22Rv1 (cell line): ENCODE measurements around the gene LFNG.

Experiments used
- H3K27ac ChIP-seq: fragments of 450-650 bp; 2 replicates; pipeline ENCODE4 v1.5.1; 2017
- ZFX ChIP-seq: fragments of 450-650 bp; IDR thresholded peaks from 2 replicates; pipeline ENCODE4 v1.6.1; 2017; ENCODE audit warnings: antibody characterized with exemption, borderline replicate concordance
- TF ChIP-seq, protein P1 (sequence below): fragments of 450-650 bp; IDR thresholded peaks from 2 replicates; pipeline ENCODE4 v1.5.1; 2017; ENCODE audit warnings: mild to moderate bottlenecking

The LFNG gene

DNA sequence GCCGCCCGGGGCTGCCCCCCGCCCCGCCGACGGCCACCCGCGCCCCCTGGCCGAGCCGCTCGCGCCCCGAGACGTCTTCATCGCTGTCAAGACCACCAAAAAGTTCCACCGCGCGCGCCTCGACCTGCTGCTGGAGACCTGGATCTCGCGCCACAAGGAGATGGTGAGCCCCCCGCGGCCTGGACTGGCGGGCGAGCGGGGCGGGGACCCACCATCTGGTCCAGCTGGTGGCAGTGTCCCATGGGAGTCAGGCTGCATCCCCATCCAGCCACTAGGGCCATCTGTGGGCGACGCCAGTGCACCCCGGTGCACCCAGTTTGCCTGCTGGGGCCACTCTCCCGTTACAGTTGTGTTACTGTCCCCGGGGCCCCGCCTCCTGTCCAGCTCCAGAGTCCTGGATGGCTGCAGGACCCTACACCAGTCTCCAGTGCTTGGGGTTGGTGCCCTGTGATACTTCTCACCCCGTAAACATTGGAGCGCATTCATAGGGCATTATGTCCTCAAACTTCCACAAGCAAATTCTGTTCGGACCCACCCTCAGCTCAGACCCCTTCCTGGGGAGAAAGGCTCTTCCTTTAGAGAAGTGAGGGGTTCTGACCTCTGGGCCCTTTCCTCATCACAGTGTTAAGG lies 672 bp downstream of the LFNG start:
- H3K27ac ChIP-seq: peak overlapping the region; percentile 48
- no peak for TF ChIP-seq ZFX
- TF ChIP-seq, protein P1, sequence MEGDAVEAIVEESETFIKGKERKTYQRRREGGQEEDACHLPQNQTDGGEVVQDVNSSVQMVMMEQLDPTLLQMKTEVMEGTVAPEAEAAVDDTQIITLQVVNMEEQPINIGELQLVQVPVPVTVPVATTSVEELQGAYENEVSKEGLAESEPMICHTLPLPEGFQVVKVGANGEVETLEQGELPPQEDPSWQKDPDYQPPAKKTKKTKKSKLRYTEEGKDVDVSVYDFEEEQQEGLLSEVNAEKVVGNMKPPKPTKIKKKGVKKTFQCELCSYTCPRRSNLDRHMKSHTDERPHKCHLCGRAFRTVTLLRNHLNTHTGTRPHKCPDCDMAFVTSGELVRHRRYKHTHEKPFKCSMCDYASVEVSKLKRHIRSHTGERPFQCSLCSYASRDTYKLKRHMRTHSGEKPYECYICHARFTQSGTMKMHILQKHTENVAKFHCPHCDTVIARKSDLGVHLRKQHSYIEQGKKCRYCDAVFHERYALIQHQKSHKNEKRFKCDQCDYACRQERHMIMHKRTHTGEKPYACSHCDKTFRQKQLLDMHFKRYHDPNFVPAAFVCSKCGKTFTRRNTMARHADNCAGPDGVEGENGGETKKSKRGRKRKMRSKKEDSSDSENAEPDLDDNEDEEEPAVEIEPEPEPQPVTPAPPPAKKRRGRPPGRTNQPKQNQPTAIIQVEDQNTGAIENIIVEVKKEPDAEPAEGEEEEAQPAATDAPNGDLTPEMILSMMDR: 0 out of 2 replicates have a peak, but pooled peaks have one; percentile 10

DNA sequence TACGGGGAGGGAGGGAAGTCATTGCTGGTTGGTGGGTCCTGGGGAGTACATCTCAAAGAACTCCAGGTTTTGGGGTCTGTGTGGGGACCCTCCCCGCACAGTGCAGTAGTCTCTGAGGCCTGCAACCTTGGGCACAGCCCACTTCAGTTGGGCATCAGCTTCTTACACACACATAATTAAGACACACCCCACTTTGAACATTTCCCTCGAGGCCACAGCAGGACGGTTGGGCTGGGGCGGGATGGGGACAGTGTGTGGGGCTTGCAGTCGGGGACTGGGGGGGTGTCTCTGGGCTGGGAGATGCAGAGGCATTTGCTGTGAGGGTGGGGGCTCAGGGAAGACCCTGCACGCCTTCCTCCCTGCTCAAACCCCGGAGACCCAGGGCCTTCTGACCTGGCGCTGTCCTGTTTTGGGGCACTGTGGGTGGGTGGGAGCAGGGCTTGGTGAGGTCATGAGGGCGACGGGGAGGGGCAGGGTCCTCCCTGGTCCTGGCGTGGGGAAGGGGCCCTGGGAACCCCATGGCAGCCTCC lies 1.3 kb downstream of the LFNG start:
- peak overlapping the region; percentile 48; the same call in 1 of the 2 replicates for H3K27ac ChIP-seq
- TF ChIP-seq ZFX: no peak
- TF ChIP-seq, protein P1: no peak

DNA sequence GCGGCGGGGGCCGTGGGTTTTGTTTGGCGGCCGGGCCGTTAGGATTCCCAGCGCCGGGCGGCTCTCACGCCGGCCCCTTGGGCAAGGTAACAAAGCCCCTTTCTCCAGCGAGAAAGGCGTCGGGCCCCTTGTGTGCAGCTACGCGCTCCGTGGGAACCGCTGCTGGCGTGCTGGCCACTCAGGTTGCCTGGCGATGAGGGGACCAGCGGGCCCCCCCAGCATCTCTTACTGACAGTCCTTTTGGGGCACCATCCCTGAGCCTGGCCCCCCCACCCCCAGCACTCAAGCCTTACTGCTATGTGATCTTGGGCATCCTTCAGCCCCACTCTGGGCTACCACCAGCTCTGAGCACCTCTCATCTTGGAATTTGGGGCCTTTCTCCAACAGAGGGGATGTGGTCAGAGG lies 1.8 kb downstream of the LFNG start:
- TF ChIP-seq ZFX: no peak
- TF ChIP-seq, protein P1: no peak
- no peak overlapping the region for H3K27ac ChIP-seq

DNA sequence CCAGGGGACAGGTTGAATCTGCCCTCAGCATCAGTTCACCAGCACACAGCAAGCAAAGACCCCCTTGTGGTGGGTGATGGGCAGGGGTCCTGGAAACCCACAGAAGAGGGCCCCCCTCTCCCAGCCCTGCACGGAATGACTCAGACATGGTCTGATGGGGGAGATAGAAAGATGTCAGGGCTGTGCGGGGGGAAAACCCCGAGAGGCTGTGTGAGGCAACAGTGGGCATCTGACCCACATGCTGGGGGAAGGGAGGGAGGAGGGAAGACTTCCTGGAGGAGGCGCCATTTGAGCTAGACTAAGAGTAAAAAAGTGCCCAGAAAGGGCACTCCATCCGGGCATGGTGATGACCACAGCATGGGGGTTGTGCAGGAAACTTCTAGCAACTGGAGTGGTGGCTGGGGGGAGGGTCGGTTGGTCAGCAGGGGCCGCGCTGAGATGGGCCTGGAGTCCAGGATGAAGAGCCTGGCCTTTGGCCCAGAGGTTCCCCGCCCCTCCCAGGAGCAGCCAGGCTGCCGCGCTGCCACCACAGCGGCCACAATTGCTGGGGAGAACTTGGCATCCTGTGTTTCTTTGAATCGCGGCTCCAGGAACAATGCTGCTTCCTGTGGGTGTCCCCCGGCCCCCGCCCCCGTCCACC lies 2.5 kb downstream of the LFNG start:
- TF ChIP-seq, protein P1: peak; percentile 31
- TF ChIP-seq ZFX: no peak

GRCh38 chr7:2522780-2523433 lies 3.3 kb downstream of the LFNG start:
- peak overlapping the region; percentile 84 for H3K27ac ChIP-seq
- no peak for TF ChIP-seq ZFX
- TF ChIP-seq, protein P1: no peak

More for the DNA sequence above, 2.5 kb downstream of the LFNG start:
- peak overlapping the region; percentile 84; the same call in 1 of the 2 replicates for H3K27ac ChIP-seq

DNA sequence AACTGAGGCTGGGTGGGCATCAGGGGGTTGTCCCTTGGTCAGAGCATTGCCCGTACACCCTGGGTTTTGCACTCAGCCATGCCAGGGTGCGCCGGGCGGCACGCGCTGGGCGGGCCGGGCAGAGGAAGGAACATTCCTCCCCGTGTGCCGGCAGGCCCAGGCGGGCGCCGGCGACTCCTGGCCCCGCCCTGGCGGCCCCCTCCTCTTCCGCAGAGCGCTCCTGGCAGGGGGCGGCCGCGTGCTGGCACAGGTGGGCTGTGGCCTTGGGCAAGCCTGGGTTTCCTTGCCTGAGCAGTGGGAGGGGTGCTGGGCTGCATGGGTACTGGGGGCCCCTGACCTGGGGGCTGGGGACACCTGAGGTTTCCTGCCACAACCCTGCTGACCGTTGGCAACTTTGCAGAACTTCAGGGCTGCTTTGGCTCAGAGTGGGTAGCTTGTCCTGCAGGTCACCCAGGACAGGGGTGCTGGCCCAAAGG lies 3.9 kb downstream of the LFNG start:
- TF ChIP-seq ZFX: no peak
- TF ChIP-seq, protein P1: no peak
- H3K27ac ChIP-seq: peak overlapping the region; percentile 84
